Mesenchymal stem cell (in vitro differentiated cells and primary cell): Measurements from ENCODE around the gene ZNF598. TPM values are rescaled to one million over a fixed set of nuclear protein-coding genes. Genes with fewer than 3 reads are reported as not detected.

Experiments
- DNase-seq: peaks from one replicate; pipeline ENCODE4 v3.0.0-alpha.2; 2013
- H2AFZ ChIP-seq: one replicate; pipeline ENCODE4 v1.6.1; 2013; ENCODE audit warnings: low read depth, mild to moderate bottlenecking, control low read depth, inconsistent platforms, low read length, moderate library complexity
- H2AK5ac ChIP-seq: 2 replicates; pipeline ENCODE4 v1.6.1; 2013; ENCODE audit warnings: low read length, moderate library complexity, mild to moderate bottlenecking, inconsistent platforms; ENCODE audit not compliant: severe bottlenecking
- H2BK120ac ChIP-seq: one replicate; pipeline ENCODE4 v1.6.1; 2013; ENCODE audit warnings: low read depth, mild to moderate bottlenecking, inconsistent platforms, low read length, moderate library complexity
- H2BK12ac ChIP-seq, 2 experiments: one replicate each; pipeline ENCODE4 v1.6.1; 2013; ENCODE audit warnings: inconsistent platforms in 2 of 2, low read length in 2 of 2, mild to moderate bottlenecking in 2 of 2, moderate library complexity in 2 of 2, control low read depth in 1 of 2
- H2BK15ac ChIP-seq: one replicate; pipeline ENCODE4 v1.6.1; 2013; ENCODE audit warnings: mild to moderate bottlenecking, low read depth, inconsistent platforms; ENCODE audit not compliant: poor library complexity, severe bottlenecking
- H2BK5ac ChIP-seq: 2 replicates; pipeline ENCODE4 v1.6.1; 2013; ENCODE audit warnings: low read depth, mild to moderate bottlenecking, low read length, control low read depth, inconsistent platforms; ENCODE audit not compliant: poor library complexity, severe bottlenecking
- H3K14ac ChIP-seq, 2 experiments: one replicate each; pipeline ENCODE4 v1.6.1; 2013; ENCODE audit warnings: inconsistent platforms in 2 of 2, low read length in 2 of 2, control low read depth in 1 of 2, mild to moderate bottlenecking in 1 of 2, moderate library complexity in 1 of 2
- H3K18ac ChIP-seq, 2 experiments: one replicate each; pipeline ENCODE4 v1.6.1; 2013; ENCODE audit warnings: inconsistent platforms in 2 of 2, low read length in 2 of 2, control low read depth in 1 of 2, low read depth in 1 of 2, mild to moderate bottlenecking in 1 of 2
- H3K23ac ChIP-seq, 2 experiments: one replicate each; pipeline ENCODE4 v1.6.1; 2013; ENCODE audit warnings: inconsistent platforms in 2 of 2, low read length in 2 of 2, mild to moderate bottlenecking in 2 of 2, moderate library complexity in 2 of 2, control low read depth in 1 of 2
- H3K27ac ChIP-seq: 2 replicates; pipeline ENCODE4 v1.5.1; 2013; ENCODE audit warnings: mild to moderate bottlenecking, moderate library complexity, low read length, control low read depth, inconsistent platforms; ENCODE audit not compliant: poor library complexity, severe bottlenecking
- H3K27me3 ChIP-seq, 2 experiments: 2 replicates each; pipeline versions ENCODE4 v1.6.1 to v1.7.0; 2013; ENCODE audit warnings: low read length in 2 of 2, mild to moderate bottlenecking in 2 of 2, moderate library complexity in 2 of 2, control low read depth in 1 of 2, inconsistent platforms in 1 of 2; ENCODE audit not compliant: control insufficient read depth in 1 of 2, insufficient read depth in 1 of 2
- H3K36me3 ChIP-seq, 2 experiments: 2 replicates each; pipeline versions ENCODE4 v1.6.1 to v1.7.0; 2013; ENCODE audit warnings: low read length in 2 of 2, control low read depth in 1 of 2, inconsistent platforms in 1 of 2, low read depth in 1 of 2, mild to moderate bottlenecking in 1 of 2; ENCODE audit not compliant: insufficient read depth in 2 of 2, control insufficient read depth in 1 of 2
- H3K4ac ChIP-seq, 2 experiments: one replicate each; pipeline ENCODE4 v1.6.1; 2013; ENCODE audit warnings: inconsistent platforms in 2 of 2, low read length in 2 of 2, mild to moderate bottlenecking in 2 of 2, moderate library complexity in 2 of 2, control low read depth in 1 of 2, low read depth in 1 of 2
- H3K4me1 ChIP-seq: 2 replicates; pipeline ENCODE4 v1.6.1; 2013; ENCODE audit warnings: low read depth, low read length, control low read depth; ENCODE audit not compliant: control insufficient read depth, insufficient read depth
- H3K4me2 ChIP-seq: 2 replicates; pipeline ENCODE4 v1.6.1; 2013; ENCODE audit warnings: low read length, mild to moderate bottlenecking, inconsistent platforms; ENCODE audit not compliant: poor library complexity, severe bottlenecking
- H3K4me3 ChIP-seq, 2 experiments: 2 replicates each; pipeline versions ENCODE4 v1.5.1 to v1.7.0; 2013; ENCODE audit warnings: low read length in 2 of 2, mild to moderate bottlenecking in 2 of 2, control low read depth in 1 of 2, low read depth in 1 of 2; ENCODE audit not compliant: insufficient read depth in 1 of 2
- H3K79me1 ChIP-seq: replicated peaks from 2 replicates; pipeline ENCODE4 v1.6.1; 2013; ENCODE audit warnings: mild to moderate bottlenecking, control low read depth, low read length, inconsistent platforms; ENCODE audit not compliant: poor library complexity, severe bottlenecking
- H3K9ac ChIP-seq: 2 replicates; pipeline ENCODE4 v1.7.0; 2013; ENCODE audit warnings: mild to moderate bottlenecking, low read length, moderate library complexity
- H3K9me3 ChIP-seq: 2 replicates; pipeline ENCODE4 v1.7.0; 2013; ENCODE audit warnings: mild to moderate bottlenecking, low read length; ENCODE audit not compliant: control insufficient read depth
- H4K8ac ChIP-seq: one replicate; pipeline ENCODE4 v1.6.1; 2013; ENCODE audit warnings: inconsistent platforms, mild to moderate bottlenecking, low read length, moderate library complexity
- H4K91ac ChIP-seq: one replicate; pipeline ENCODE4 v1.6.1; 2013; ENCODE audit warnings: mild to moderate bottlenecking, low read length, inconsistent platforms
- WGBS: methylation state at CpG from one replicate; pipeline ENCODE4 v1.1.7; 2013; ENCODE audit warnings: mixed read lengths; 5-methylcytosine and 5-hydroxymethylcytosine counted together
- polyA plus RNA-seq, 2 experiments: library from polyadenylated mRNA; stranded (reverse); fragments of 200-250 nt; gene quantifications; one replicate each; pipeline ENCODE4 v1.2.3, GENCODE V29; 2013

ZNF598 gene
- polyA plus RNA-seq (2013, experiment 1 of 2) = 23.8 TPM
- polyA plus RNA-seq (2013, experiment 2 of 2) = 21.1 TPM

DNA sequence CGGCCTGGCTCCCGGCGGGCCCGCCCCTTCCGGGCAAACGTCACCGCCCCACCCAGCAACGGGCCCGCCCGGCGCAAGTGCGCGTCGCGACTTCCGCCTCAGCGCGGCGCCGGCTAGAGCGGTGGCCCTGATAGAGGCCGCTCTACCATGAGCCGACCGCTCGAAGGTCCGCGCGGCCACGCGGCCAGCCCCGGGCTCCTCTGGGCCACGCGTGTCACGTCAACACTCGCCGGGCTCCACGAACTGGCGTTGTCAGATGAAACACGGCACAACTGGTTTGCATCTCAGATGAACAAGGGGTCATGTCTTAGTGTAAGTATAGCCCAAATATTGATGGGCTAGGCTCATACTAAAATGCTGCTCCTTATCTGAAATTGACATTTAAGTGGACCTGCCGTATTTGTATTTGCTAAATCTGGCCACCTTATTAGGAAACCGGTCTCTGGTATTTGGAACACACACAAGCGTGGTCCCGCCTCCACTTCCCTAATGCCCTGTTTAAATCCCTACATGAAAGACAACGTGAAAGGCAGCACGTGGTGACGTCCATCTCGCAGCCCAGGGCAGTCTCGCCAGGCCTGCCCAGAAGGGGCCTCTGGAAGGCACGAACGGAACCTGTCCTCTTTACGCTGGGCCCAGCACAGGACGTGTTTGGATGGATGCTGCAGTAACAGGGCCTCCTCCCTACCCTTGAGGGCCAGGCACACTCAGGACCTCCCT, at the start of gene ZNF598:
Gene ZNF598, minus strand, starts transcription at position 31 of the 720 bp plus-strand sequence.
- Histone ChIP-seq H3K4me2 (peak within 1 kb of the TSS; percentile 58), H3K27me3 (no peaks in the 10 kb centered on the region), H3K4me1 (peaks cover 41% of the 10 kb centered on the region), H3K14ac (peak within 1 kb of the TSS in 1 of 2 experiments; percentile 76), H4K91ac (peak within 1 kb of the TSS; percentile 87), H2AFZ (no peak within 1 kb of the TSS), H3K4me3 (peak within 1 kb of the TSS; percentile 88 to 94), H3K4ac (peak within 1 kb of the TSS; percentile 88 to 90), H3K9ac (peak within 1 kb of the TSS; percentile 99), H3K27ac (peak within 1 kb of the TSS; percentile 51), H3K9me3 (no peaks in the 10 kb centered on the region), H3K18ac (peak within 1 kb of the TSS; percentile 92 to 93), H3K36me3 (peaks cover 0 to 27% of the 10 kb centered on the region in 2 experiments), H3K23ac (peak within 1 kb of the TSS in 1 of 2 experiments; percentile 30), H3K79me1 (peaks cover 5% of the 10 kb centered on the region), H2BK5ac (peak within 1 kb of the TSS; percentile 76), H4K8ac (peak within 1 kb of the TSS; percentile 98), H2BK12ac (peak within 1 kb of the TSS in 1 of 2 experiments; percentile 45), H2BK15ac (peak within 1 kb of the TSS; percentile 68), H2AK5ac (peak within 1 kb of the TSS; percentile 67), H2BK120ac (peak within 1 kb of the TSS; percentile 27)
- peak; percentile 88 for DNase-seq
- WGBS = 5% methylated on average over 52 of the region's 52 CpGs

DNA sequence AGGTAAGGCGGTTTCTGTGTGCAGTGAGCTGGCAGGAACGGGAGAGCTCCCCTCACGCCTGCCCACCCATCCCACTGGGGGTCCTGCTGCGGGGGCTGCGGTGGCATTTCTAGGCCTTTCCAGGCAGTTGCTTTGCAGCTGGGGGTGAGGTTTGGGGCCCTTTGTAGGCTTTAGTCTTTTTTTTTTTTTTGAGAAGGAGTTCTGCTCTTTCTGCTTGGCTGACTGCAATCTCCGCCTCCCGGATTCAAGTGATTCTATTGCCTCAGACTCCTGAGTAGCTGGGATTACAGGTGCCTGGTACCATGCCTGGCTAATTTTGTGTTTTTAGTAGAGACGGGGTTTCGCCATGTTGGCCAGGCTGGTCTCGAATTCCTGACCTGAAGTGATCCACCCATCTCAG, 49.3 kb upstream of the ZNF598 start:
- H4K91ac ChIP-seq = no peak overlapping the region
- no peak overlapping the region for H2BK5ac ChIP-seq
- H3K9ac ChIP-seq = no peak overlapping the region
- H3K23ac ChIP-seq = no peak overlapping the region
- H3K4me3 ChIP-seq = no peak overlapping the region
- H3K4ac ChIP-seq = no peak overlapping the region
- peaks cover 21% of the 10 kb centered on the region for H3K79me1 ChIP-seq
- no peak overlapping the region for H2BK120ac ChIP-seq
- no peak overlapping the region for H2AK5ac ChIP-seq
- H3K27ac ChIP-seq = no peak overlapping the region
- peaks cover 66 to 84% of the 10 kb centered on the region in 2 experiments for H3K36me3 ChIP-seq
- no peak overlapping the region for H2BK12ac ChIP-seq
- no peak overlapping the region for H3K18ac ChIP-seq
- 96% methylated on average over 10 of the region's 10 CpGs for WGBS
- no peak overlapping the region for H3K4me2 ChIP-seq
- no peak for DNase-seq
- H3K4me1 ChIP-seq = peaks cover 36% of the 10 kb centered on the region
- H2AFZ ChIP-seq = no peak overlapping the region
- no peak overlapping the region for H2BK15ac ChIP-seq
- no peak overlapping the region for H4K8ac ChIP-seq
- no peaks in the 10 kb centered on the region for H3K27me3 ChIP-seq
- H3K9me3 ChIP-seq = no peaks in the 10 kb centered on the region
- no peak overlapping the region for H3K14ac ChIP-seq

DNA sequence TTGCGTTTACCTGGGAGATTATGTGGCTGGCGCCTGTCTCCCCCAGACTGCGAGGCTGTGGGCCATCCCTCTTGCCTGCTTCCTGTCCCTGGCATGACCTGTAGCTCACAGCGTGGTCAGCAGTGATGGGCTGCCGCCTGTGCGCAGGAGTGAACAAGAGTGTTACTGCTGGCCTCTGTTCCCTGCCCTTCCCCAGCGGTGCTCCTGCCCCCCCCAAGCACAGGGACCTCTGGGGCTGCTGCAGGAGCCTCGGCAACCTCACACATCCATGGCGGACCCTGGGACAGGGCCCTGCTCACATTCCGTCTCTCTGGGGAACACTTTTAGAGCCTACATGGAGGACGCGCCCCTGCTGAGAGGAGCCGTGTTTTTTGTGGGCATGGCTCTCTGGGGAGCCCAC, 48.8 kb upstream of the ZNF598 start:
- no peak overlapping the region for H2BK12ac ChIP-seq
- H3K4me2 ChIP-seq = no peak overlapping the region
- no peak overlapping the region for H4K8ac ChIP-seq
- DNase-seq = no peak
- peaks cover 21% of the 10 kb centered on the region for H3K79me1 ChIP-seq
- H3K27ac ChIP-seq = no peak overlapping the region
- no peak overlapping the region for H2BK15ac ChIP-seq
- H3K4ac ChIP-seq = no peak overlapping the region
- WGBS = 96% methylated on average over 13 of the region's 13 CpGs
- no peak overlapping the region for H3K18ac ChIP-seq
- H3K9ac ChIP-seq = no peak overlapping the region
- H3K14ac ChIP-seq = no peak overlapping the region
- H3K4me3 ChIP-seq = no peak overlapping the region
- no peak overlapping the region for H2AFZ ChIP-seq
- H2AK5ac ChIP-seq = no peak overlapping the region
- H3K4me1 ChIP-seq = peaks cover 39% of the 10 kb centered on the region
- H3K27me3 ChIP-seq = no peaks in the 10 kb centered on the region
- H2BK5ac ChIP-seq = no peak overlapping the region
- no peak overlapping the region for H4K91ac ChIP-seq
- no peaks in the 10 kb centered on the region for H3K9me3 ChIP-seq
- no peak overlapping the region for H2BK120ac ChIP-seq
- H3K23ac ChIP-seq = no peak overlapping the region
- peaks cover 66 to 84% of the 10 kb centered on the region in 2 experiments for H3K36me3 ChIP-seq

DNA sequence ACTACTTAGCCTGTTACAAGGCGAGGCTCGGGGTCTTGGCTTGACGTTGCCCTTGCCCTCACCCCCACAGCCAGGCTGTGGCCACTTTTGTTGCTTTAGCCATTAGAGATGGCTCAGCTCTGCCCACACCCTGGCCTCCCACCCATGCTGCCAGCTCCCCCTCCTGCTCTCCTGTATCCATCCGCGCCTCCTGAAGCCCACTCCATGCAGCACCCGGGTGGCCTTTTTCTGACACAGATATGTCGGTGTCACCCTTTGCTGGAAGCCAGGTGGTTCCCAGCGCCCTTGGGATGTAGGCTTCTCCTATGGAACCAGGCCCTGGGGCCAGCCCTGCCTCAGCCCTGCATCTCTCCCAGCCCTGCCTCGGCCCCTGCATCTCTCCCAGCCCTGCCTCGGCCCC, 47.8 kb upstream of the ZNF598 start:
- H3K79me1 ChIP-seq = peaks cover 26% of the 10 kb centered on the region
- 96% methylated on average over 10 of the region's 10 CpGs for WGBS
- no peak overlapping the region for H4K91ac ChIP-seq
- H2BK5ac ChIP-seq = no peak overlapping the region
- no peak overlapping the region for H3K18ac ChIP-seq
- no peak overlapping the region for H4K8ac ChIP-seq
- no peak overlapping the region for H2BK120ac ChIP-seq
- H3K4me3 ChIP-seq = no peak overlapping the region
- no peak overlapping the region for H2BK15ac ChIP-seq
- H3K27ac ChIP-seq = no peak overlapping the region
- DNase-seq = no peak
- no peak overlapping the region for H3K23ac ChIP-seq
- H3K9me3 ChIP-seq = no peaks in the 10 kb centered on the region
- H3K4me1 ChIP-seq = peaks cover 49% of the 10 kb centered on the region
- H3K36me3 ChIP-seq = peaks cover 66 to 84% of the 10 kb centered on the region in 2 experiments
- no peak overlapping the region for H3K4me2 ChIP-seq
- H3K9ac ChIP-seq = no peak overlapping the region
- no peak overlapping the region for H3K4ac ChIP-seq
- no peak overlapping the region for H2AFZ ChIP-seq
- no peak overlapping the region for H3K14ac ChIP-seq
- no peak overlapping the region for H2BK12ac ChIP-seq
- no peaks in the 10 kb centered on the region for H3K27me3 ChIP-seq
- no peak overlapping the region for H2AK5ac ChIP-seq
